Stromal cell of bone marrow (primary cell): ENCODE measurements around the gene UCHL3.
A peak's percentile ranks its signal among the peaks of the same experiment; 100 is the strongest.

Source experiments
- DNase-seq: peaks from one replicate; pipeline ENCODE4 v3.0.0-alpha.2; 2012; ENCODE audit warnings: low read depth

The UCHL3 gene

GRCh38 chr13:75550159-75550567 lies 572 bp downstream of the UCHL3 start:
- peak; percentile 41 for DNase-seq

GRCh38 chr13:75554464-75554863 lies 4.9 kb downstream of the UCHL3 start:
- no peak for DNase-seq

GRCh38 chr13:75554981-75555380 lies 5.4 kb downstream of the UCHL3 start:
- no peak for DNase-seq

- DNase-seq: no peak
Measured at GRCh38 chr13:75555836-75556235, 6.2 kb downstream of the UCHL3 start.

GRCh38 chr13:75556961-75557360 lies 7.4 kb downstream of the UCHL3 start:
- no peak for DNase-seq

- DNase-seq: no peak
Measured at GRCh38 chr13:75558145-75558840, 8.7 kb downstream of the UCHL3 start.

- DNase-seq: no peak
Measured at GRCh38 chr13:75566658-75567057, 17.1 kb downstream of the UCHL3 start.

- no peak for DNase-seq
Measured at GRCh38 chr13:75569576-75569975, 20.0 kb downstream of the UCHL3 start.

- no peak for DNase-seq
Measured at GRCh38 chr13:75579529-75579928, 29.9 kb downstream of the UCHL3 start.

- DNase-seq: peak; percentile 49
Measured at GRCh38 chr13:75581874-75582640, 32.5 kb downstream of the UCHL3 start.

GRCh38 chr13:75583091-75583490 lies 33.5 kb downstream of the UCHL3 start:
- DNase-seq: no peak

GRCh38 chr13:75585153-75585552 lies 35.6 kb downstream of the UCHL3 start:
- no peak for DNase-seq

GRCh38 chr13:75587679-75588078 lies 38.1 kb downstream of the UCHL3 start:
- DNase-seq: no peak

GRCh38 chr13:75596657-75597182 lies 47.1 kb downstream of the UCHL3 start:
- DNase-seq: no peak

GRCh38 chr13:75600371-75600770 lies 50.8 kb downstream of the UCHL3 start:
- no peak for DNase-seq

- DNase-seq: no peak
Measured at GRCh38 chr13:75603038-75603437, 53.4 kb downstream of the UCHL3 start.

- no peak for DNase-seq
Measured at GRCh38 chr13:75607447-75607846, 57.9 kb downstream of the UCHL3 start.

- DNase-seq: no peak
Measured at GRCh38 chr13:75610466-75610865, 60.9 kb downstream of the UCHL3 start.

- DNase-seq: no peak
Measured at GRCh38 chr13:75612354-75612753, 62.8 kb downstream of the UCHL3 start.

GRCh38 chr13:75617230-75617629 lies 67.6 kb downstream of the UCHL3 start:
- DNase-seq: no peak

- no peak for DNase-seq
Measured at GRCh38 chr13:75618308-75618707, 68.7 kb downstream of the UCHL3 start.

- DNase-seq: no peak
Measured at GRCh38 chr13:75620020-75620419, 70.4 kb downstream of the UCHL3 start.

GRCh38 chr13:75621147-75621546 lies 71.6 kb downstream of the UCHL3 start:
- no peak for DNase-seq
